Neural cell (in vitro differentiated cells): ENCODE results near the gene HLF. TPM values are rescaled to one million over a fixed set of nuclear protein-coding genes. Genes with fewer than 3 reads are reported as not detected.

Experiments used
- H2AFZ ChIP-seq: fragments of 200-600, 300-800 bp; sonication (generic), shearing (Covaris generic); 2 replicates; pipeline ENCODE4 v1.6.0; 2014; ENCODE audit warnings: low read depth, mild to moderate bottlenecking, antibody characterized with exemption, low read length, moderate library complexity
- H3F3A ChIP-seq: fragments of 200-600 bp; shearing (Covaris generic); 2 replicates; pipeline ENCODE4 v1.6.1; 2016; ENCODE audit warnings: mild to moderate bottlenecking, moderate library complexity, mixed read lengths, antibody characterized with exemption, low read length; ENCODE audit not compliant: insufficient read depth, poor library complexity, severe bottlenecking
- H3K27ac ChIP-seq: fragments of 200-600, 300-800 bp; sonication (generic), shearing (Covaris generic); 2 replicates; pipeline ENCODE4 v1.5.1; 2014; ENCODE audit warnings: mild to moderate bottlenecking, low read length, moderate library complexity
- H3K27me3 ChIP-seq: fragments of 300-800, 200-600 bp; sonication (generic), shearing (Covaris generic); 2 replicates; pipeline ENCODE4 v1.6.0; 2014; ENCODE audit warnings: mild to moderate bottlenecking, low read depth, low read length, moderate library complexity; ENCODE audit not compliant: insufficient read depth
- H3K36me3 ChIP-seq: fragments of 300-800, 200-600 bp; sonication (generic), shearing (Covaris generic); 2 replicates; pipeline ENCODE4 v1.5.1; 2014; ENCODE audit warnings: mild to moderate bottlenecking, antibody characterized with exemption, low read length, moderate library complexity; ENCODE audit not compliant: insufficient read depth
- H3K4me2 ChIP-seq: fragments of 300-800, 200-600 bp; sonication (generic), shearing (Covaris generic); 2 replicates; pipeline ENCODE4 v1.6.0; 2014; ENCODE audit warnings: mild to moderate bottlenecking, low read length
- H3K4me3 ChIP-seq: fragments of 300-800, 200-600 bp; sonication (generic), shearing (Covaris generic); 2 replicates; pipeline ENCODE4 v1.5.1; 2014; ENCODE audit warnings: mild to moderate bottlenecking, low read length, moderate library complexity
- H3K79me2 ChIP-seq: fragments of 200-600 bp; shearing (Covaris generic); replicated peaks from 2 replicates; pipeline ENCODE4 v1.6.0; 2014; ENCODE audit warnings: mild to moderate bottlenecking, low read length, moderate library complexity; ENCODE audit not compliant: insufficient read depth
- H3K9ac ChIP-seq: fragments of 300-800, 200-600 bp; sonication (generic), shearing (Covaris generic); 2 replicates; pipeline ENCODE4 v1.6.1; 2016; ENCODE audit warnings: mild to moderate bottlenecking, low read length, mixed read lengths
- H3K9me2 ChIP-seq: fragments of 200-600 bp; shearing (Covaris generic); 2 replicates; pipeline ENCODE4 v1.6.1; 2016; ENCODE audit warnings: mild to moderate bottlenecking, low read length, mixed read lengths; ENCODE audit not compliant: insufficient read depth
- H3K9me3 ChIP-seq: fragments of 200-600, 300-800 bp; sonication (generic), shearing (Covaris generic); 2 replicates; pipeline ENCODE4 v1.6.1; 2016; ENCODE audit warnings: mild to moderate bottlenecking, mixed run types, low read length, moderate library complexity, mixed read lengths
- H4K20me1 ChIP-seq: fragments of 200-600 bp; shearing (Covaris generic); 2 replicates; pipeline ENCODE4 v1.6.1; 2016; ENCODE audit warnings: mild to moderate bottlenecking, mixed run types; ENCODE audit not compliant: insufficient read depth
- CTCF ChIP-seq: fragments of 450-650 bp; IDR thresholded peaks from 2 replicates; pipeline ENCODE4 v1.5.1; 2014; ENCODE audit warnings: antibody characterized with exemption, mild to moderate bottlenecking, moderate library complexity; ENCODE audit not compliant: poor library complexity, severe bottlenecking
- EP300 ChIP-seq: fragments of 450-650 bp; conservative IDR thresholded peaks from 2 replicates; pipeline ENCODE4 v1.6.1; 2014; ENCODE audit warnings: antibody characterized with exemption, mild to moderate bottlenecking, moderate library complexity; ENCODE audit not compliant: poor library complexity, severe bottlenecking
- EZH2 ChIP-seq: fragments of 200-600, 300-800 bp; shearing (Covaris generic), sonication (generic); IDR thresholded peaks from 2 replicates; pipeline ENCODE4 v1.6.1; 2014; ENCODE audit warnings: antibody characterized with exemption, low read length, borderline replicate concordance, mild to moderate bottlenecking; ENCODE audit not compliant: insufficient read depth, poor library complexity, severe bottlenecking
- MXI1 ChIP-seq: fragments of 450-650 bp; conservative IDR thresholded peaks from 2 replicates; pipeline ENCODE4 v1.6.1; 2014; ENCODE audit warnings: antibody characterized with exemption, mild to moderate bottlenecking; ENCODE audit not compliant: poor library complexity, severe bottlenecking
- POLR2AphosphoS5 ChIP-seq: IDR thresholded peaks from 2 replicates; pipeline ENCODE4 v1.6.1; 2012
- RAD21 ChIP-seq: fragments of 450-650 bp; conservative IDR thresholded peaks from 2 replicates; pipeline ENCODE4 v1.6.1; 2014; ENCODE audit warnings: antibody characterized with exemption, mild to moderate bottlenecking, moderate library complexity
- REST ChIP-seq: IDR thresholded peaks from 2 replicates; pipeline ENCODE4 v1.6.1; 2012; ENCODE audit warnings: borderline replicate concordance
- SMC3 ChIP-seq: fragments of 450-650 bp; conservative IDR thresholded peaks from 2 replicates; pipeline ENCODE4 v1.6.1; 2014; ENCODE audit warnings: antibody characterized with exemption, mild to moderate bottlenecking, moderate library complexity; ENCODE audit not compliant: poor library complexity
- TAF1 ChIP-seq: IDR thresholded peaks from 2 replicates; pipeline ENCODE4 v1.6.1; 2012; ENCODE audit warnings: low read depth
- polyA plus RNA-seq: library from polyadenylated mRNA; depleted of rRNA; stranded (reverse); fragments of >200 nt; gene quantifications from 2 replicates; pipeline ENCODE4 v1.2.3, GENCODE V29; 2014

HLF gene
- polyA plus RNA-seq, 1 donor from 2014 or later: 0.71 TPM

- H3K4me2 ChIP-seq: no peak overlapping the region
- H3K36me3 ChIP-seq: no peaks in the 10 kb centered on the region
- no peak overlapping the region for H3K4me3 ChIP-seq
- no peak overlapping the region for H2AFZ ChIP-seq
- no peaks in the 10 kb centered on the region for H4K20me1 ChIP-seq
- H3K79me2 ChIP-seq: no peaks in the 10 kb centered on the region
- TF ChIP-seq POLR2AphosphoS5: no peak
- TF ChIP-seq RAD21: no peak
- TF ChIP-seq REST: no peak
- TF ChIP-seq CTCF: no peak
- no peak for TF ChIP-seq EZH2
- H3K9me2 ChIP-seq: no peaks in the 10 kb centered on the region
- no peaks in the 10 kb centered on the region for H3K9me3 ChIP-seq
- H3K9ac ChIP-seq: no peak overlapping the region
- H3F3A ChIP-seq: no peaks in the 10 kb centered on the region
- H3K27ac ChIP-seq: no peak overlapping the region
- no peaks in the 10 kb centered on the region for H3K27me3 ChIP-seq
Observed at GRCh38 chr17:55332296-55333041, 67.7 kb downstream of the HLF start.

- Histone ChIP-seq H3K9me2 (no peaks in the 10 kb centered on the region), H4K20me1 (no peaks in the 10 kb centered on the region), H2AFZ (no peak overlapping the region), H3K4me3 (no peak overlapping the region), H3K36me3 (no peaks in the 10 kb centered on the region), H3K4me2 (no peak overlapping the region), H3K79me2 (no peaks in the 10 kb centered on the region), H3K9ac (no peak overlapping the region), H3K27me3 (no peaks in the 10 kb centered on the region), H3K27ac (no peak overlapping the region), H3K9me3 (no peaks in the 10 kb centered on the region), H3F3A (no peaks in the 10 kb centered on the region)
- TF ChIP-seq REST (no peak), CTCF (no peak), TAF1 (no peak), RAD21 (no peak), MXI1 (no peak), SMC3 (no peak), EZH2 (no peak), EP300 (no peak), POLR2AphosphoS5 (no peak)
Observed at GRCh38 chr17:55334285-55334684, 69.5 kb downstream of the HLF start.
